DMS153 (cell line): ENCODE measurements around the gene GKN2.

Source experiments
- DNase-seq: peaks from one replicate; lab custom pipeline; 2025; lab: John Stamatoyannopoulos, UW

GKN2 gene

GRCh38 chr2:68952887-68953521 lies at the start of gene GKN2:
TSS of gene GKN2 (minus strand) at chr2:68952893. CDS start at chr2:68952861, 32 bp downstream.
- no peak for DNase-seq

- DNase-seq = no peak
Measured at GRCh38 chr2:69001879-69002278, 49.2 kb upstream of the GKN2 start.

- DNase-seq = no peak
Measured at GRCh38 chr2:68997401-68997800, 44.7 kb upstream of the GKN2 start.

- no peak for DNase-seq
Measured at GRCh38 chr2:68995916-68996315, 43.2 kb upstream of the GKN2 start.

GRCh38 chr2:68994864-68995263 lies 42.2 kb upstream of the GKN2 start:
- DNase-seq = no peak

GRCh38 chr2:68993660-68994059 lies 41.0 kb upstream of the GKN2 start:
- no peak for DNase-seq

- no peak for DNase-seq
Measured at GRCh38 chr2:68992933-68993332, 40.2 kb upstream of the GKN2 start.

GRCh38 chr2:68992341-68992740 lies 39.6 kb upstream of the GKN2 start:
- DNase-seq = no peak

- DNase-seq = no peak
Measured at GRCh38 chr2:68989035-68989434, 36.3 kb upstream of the GKN2 start.

GRCh38 chr2:68987021-68987503 lies 34.4 kb upstream of the GKN2 start:
- no peak for DNase-seq

- peak; percentile 2 for DNase-seq
Measured at GRCh38 chr2:68980956-68981355, 28.3 kb upstream of the GKN2 start.

- DNase-seq = no peak
Measured at GRCh38 chr2:68978098-68978497, 25.4 kb upstream of the GKN2 start.

GRCh38 chr2:68977453-68977852 lies 24.8 kb upstream of the GKN2 start:
- DNase-seq = no peak

GRCh38 chr2:68975844-68976243 lies 23.2 kb upstream of the GKN2 start:
- DNase-seq = no peak

GRCh38 chr2:68974946-68975665 lies 22.4 kb upstream of the GKN2 start:
- no peak for DNase-seq

- DNase-seq = no peak
Measured at GRCh38 chr2:68974251-68974650, 21.6 kb upstream of the GKN2 start, which contains the start of gene GKN1. TSS of gene GKN1 (plus strand) at chr2:68974636. CDS start at chr2:68974678, 42 bp downstream.

GRCh38 chr2:68971591-68972231 lies 19.0 kb upstream of the GKN2 start:
- DNase-seq = no peak

GRCh38 chr2:68970566-68971265 lies 18.0 kb upstream of the GKN2 start:
- DNase-seq = no peak

- no peak for DNase-seq
Measured at GRCh38 chr2:68969736-68970490, 17.2 kb upstream of the GKN2 start.

GRCh38 chr2:68968221-68968620 lies 15.5 kb upstream of the GKN2 start:
- no peak for DNase-seq

- no peak for DNase-seq
Measured at GRCh38 chr2:68964282-68964681, 11.6 kb upstream of the GKN2 start.

GRCh38 chr2:68961380-68961779 lies 8.7 kb upstream of the GKN2 start:
- no peak for DNase-seq
